ENCODE results near the gene UNK.

UNK gene

DNA sequence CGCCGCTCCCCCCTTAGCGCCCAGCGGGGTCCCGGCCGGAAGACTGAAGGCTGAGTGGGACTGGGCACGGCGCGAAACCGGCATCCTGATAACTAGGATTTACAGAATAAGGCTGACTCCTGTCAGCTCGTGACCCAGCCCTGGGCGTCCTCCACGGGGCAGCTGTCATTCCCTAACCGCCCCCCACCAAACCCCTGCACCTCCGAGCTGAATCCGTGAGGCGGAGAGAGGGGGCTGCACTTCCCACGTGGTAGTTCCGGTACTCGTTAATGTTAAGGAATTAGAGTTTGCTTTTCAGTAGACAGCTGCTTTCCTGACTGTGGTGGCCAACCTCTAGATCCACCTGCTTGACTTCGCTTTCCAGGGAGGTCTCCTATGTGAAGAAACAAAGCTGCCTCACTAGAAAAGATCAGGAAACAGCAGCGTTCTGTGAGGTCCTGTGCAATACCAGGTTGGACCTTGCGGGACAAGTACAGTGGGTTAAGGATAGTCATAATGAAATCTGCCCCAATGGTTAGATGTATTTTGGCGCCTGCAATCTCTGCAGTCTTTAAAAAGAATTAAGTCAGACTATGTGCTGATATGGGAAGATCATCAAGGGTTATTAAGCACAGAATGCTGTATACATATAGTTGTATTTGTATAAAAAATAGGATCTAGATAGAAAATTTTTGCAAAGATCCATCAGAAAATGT is 71.6 kb downstream of the UNK start:
- no peak for TF ChIP-seq GATA2 (IDR thresholded peaks at IDR 0.05; ENCODE audit: low read depth, low read length)

DNA sequence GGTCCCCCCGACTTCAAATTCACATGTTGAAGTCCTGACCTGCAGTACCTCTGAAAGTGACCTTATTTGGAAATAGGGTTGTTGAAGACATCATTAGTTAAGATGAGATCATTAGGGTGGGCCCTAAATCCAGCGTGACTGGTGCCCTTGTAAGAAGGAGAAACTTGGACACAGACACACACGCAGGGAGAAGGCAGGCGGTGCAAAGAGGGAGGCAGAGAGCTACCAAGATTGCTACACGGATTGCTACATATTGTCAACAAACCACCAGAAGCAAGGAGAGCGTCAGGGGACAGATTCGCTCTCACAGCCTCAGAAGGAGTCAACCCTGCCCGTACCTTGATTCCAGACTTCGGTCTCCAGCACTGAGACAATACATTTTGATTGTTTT is 77.3 kb downstream of the UNK start:
- no peak for TF ChIP-seq GATA3 (IDR thresholded peaks at IDR 0.05; ENCODE audit: low read depth, low read length)
- TF ChIP-seq GATA2 (IDR thresholded peaks at IDR 0.05; ENCODE audit: low read depth, low read length): no peak

DNA sequence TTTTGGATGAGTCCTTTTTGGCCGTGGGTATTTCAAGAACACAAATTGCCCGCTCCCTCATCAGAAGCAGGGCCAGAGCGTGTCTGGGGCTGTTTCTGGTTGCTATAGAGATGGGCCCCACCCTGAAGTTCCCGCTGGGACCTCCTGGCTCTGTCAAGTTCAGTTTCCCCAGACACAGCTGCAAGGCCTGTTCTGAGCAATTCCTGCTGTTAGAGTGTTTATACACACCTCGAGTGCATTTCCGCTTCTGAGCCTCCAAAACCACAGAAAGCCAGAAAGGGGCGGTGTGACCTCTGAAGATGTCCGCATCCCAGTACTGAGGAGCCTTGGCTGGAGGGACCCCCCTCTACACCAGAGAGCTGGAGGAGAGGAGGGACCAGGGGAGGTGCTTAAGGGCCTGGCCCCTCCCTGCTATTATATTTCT is 79.9 kb downstream of the UNK start:
- TF ChIP-seq GATA2 (IDR thresholded peaks at IDR 0.05; ENCODE audit: low read depth, low read length) (no peak), GATA3 (IDR thresholded peaks at IDR 0.05; ENCODE audit: low read depth, low read length) (no peak)

DNA sequence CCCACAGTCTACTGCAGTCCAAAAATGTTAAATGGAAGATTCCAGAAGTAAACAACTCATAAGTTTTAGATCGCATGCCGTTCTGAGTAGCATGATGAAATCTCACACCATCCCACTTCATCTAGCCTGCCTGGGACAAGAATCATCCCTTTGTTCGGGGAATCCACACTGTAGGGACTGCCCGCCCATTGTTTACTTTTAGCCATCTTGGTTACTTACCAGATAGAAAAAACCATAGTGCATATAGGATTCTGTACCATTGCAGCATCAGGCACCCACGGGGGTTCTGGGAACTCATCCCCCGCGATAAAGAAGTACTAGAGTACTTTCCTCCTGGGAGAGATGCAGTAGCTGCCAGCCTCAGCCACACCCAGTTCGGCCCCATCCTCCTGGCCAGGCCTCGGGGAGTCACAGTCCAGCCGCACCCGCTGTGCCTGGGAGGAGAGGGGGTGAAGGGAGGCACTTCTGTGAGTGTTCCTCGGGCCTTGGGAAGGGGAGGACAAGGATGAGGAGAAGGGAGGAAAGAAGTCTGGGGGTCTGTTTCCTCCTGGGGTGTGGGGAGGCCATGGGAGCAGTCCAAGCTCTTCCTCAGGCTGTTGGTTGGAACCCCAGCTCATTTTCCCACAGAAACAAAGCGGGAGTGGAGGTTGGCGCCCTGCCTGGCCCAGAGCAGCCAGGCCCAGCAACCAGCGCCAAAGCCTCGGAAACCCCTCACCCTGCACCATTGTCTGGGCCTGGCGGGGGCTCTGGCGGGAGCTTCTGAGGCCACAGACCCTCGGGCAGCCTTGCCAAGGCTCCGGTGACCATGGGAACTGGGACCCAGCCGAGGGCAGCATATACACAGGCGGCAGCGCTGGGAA is 84.9 kb downstream of the UNK start:
- TF ChIP-seq GATA3 (IDR thresholded peaks at IDR 0.05; ENCODE audit: low read depth, low read length) (no peak), GATA2 (IDR thresholded peaks at IDR 0.05; ENCODE audit: low read depth, low read length) (no peak)

DNA sequence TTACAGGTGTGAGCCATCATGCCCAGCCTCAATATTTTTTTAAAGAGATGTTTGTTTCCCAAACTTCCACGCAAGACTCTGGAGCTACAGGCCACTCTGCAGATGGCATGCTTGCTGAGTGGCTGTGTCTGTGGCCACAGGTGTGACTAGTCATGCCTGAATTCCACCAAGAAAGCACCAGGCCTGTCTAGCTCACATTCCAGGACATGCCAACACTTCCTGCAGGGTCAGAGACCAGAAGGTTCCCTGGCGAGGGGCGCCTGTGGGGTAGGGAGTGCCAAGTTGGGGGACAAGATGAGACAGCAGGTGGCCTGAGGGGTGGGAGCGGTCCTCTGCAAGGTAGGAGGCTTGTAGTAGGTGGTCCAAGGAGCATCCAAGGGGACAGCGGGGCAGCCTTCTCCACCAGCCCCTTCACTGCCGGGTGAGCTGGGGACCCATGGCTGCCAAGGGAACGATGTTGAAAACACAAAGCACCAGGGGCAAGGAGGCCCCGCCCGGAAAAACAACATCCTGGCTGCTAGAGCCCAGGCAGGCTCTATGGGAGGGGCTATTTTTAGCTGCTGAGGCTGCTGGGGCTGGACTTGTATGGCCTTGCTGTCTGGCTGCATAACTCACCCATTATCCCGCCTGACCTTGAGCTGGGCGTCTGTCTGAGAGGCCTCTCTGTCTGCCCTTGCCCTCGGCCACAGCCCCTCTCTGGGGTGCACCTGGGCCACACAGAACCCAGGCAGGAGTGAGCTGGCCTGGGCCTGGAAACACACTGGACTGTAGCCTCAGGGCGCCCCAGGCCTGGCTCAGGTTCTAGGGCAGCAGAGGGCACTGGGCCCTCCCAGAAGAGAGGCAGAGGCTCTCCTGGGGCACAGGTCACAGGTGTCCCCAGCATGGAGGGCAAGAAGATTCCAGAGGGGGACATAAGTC is 88.1 kb downstream of the UNK start:
- no peak for TF ChIP-seq GATA3 (IDR thresholded peaks at IDR 0.05; ENCODE audit: low read depth, low read length)
- TF ChIP-seq GATA2 (IDR thresholded peaks at IDR 0.05; ENCODE audit: low read depth, low read length): no peak

DNA sequence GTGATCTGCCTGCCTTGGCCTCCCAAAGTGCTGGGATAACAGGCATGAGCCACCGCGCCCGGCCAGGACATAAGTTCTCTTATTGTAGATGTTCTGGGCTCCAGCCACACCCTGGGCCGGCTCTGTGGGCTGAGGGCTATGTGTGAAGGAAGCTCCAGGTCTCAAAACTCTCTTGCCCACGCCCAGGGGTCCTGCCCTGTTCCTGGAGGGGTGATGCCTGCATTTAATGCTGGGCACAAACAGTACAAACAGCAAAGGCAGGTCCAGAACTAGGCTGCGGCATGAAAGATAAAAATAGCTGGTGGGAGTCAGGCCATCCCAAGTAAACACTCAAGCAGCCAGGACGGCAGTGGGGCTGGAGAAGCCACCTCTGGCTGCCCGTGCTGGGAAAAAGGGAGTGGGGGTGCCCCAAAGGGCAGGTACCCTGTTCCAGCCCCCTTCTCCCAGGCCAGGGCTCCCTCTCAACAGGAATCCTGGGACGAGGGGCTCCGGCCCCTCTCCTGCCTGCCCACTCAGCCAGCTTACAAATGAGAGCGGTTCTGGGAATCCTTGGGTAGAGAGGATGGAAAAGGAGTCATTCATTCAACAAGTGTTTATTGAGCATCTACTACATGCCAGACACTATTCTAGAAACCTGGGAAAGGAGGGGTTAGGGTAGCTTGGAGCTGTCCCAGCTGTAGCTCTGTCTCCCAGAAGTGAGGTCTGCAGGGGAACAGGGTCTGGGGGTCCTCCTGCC is 89.1 kb downstream of the UNK start:
- TF ChIP-seq GATA2 (IDR thresholded peaks at IDR 0.05; ENCODE audit: low read depth, low read length) (no peak), GATA3 (IDR thresholded peaks at IDR 0.05; ENCODE audit: low read depth, low read length) (no peak)

DNA sequence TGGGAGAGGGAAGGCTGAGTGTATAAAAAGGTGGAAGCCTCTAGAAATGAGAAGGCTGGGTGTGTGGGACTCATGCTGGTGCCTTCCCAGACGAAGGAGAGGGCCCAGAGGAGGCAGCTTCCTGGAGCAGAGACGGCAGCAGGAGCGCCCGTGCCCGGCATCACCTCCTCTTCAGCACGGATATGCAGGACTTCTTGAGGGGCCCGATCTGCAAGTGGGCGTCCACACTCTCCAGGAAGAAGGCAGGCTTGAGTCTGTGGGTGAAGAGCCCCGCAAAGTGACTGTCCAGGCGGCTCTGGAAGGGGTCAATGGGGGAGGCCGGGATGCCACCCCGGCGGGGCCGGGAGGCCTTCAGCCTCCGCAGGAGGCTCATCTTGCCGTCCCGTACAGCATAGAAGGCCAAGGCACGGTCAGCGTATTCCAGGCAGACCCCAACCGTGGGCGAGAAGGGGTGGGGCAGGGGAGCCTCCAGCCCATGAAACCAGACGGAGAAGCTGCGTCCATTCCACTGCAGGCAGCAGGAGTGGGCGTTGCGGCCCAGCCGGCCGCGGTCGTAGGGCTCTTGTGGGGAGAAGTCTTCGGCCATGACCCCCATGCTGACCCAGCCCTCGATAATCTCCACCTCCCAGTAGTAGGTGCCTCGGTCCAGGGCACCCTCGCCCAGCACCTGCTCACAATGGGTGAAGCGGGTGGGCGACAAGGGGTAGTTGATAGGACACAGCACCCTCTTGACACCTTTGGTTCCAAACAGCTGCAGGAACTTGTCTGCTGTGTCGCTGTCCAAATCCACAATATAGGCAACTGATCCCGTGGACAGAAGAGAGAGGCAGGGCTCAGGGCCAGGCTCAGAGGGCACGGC is 89.9 kb downstream of the UNK start:
- TF ChIP-seq GATA2 (IDR thresholded peaks at IDR 0.05; ENCODE audit: low read depth, low read length) (no peak), GATA3 (IDR thresholded peaks at IDR 0.05; ENCODE audit: low read depth, low read length) (no peak)

Data from SH-SY5Y (cell line).